GM12878 (cell line): Measurements from ENCODE around the gene PAX4. TPM values are rescaled to one million over a fixed set of nuclear protein-coding genes. Genes with fewer than 3 reads are reported as not detected.

Experiments
- ATAC-seq: fragments of 200-7000 bp; cut with Tn5 transposase; 3 replicates; pipeline ENCODE4 v1.9.1; 2020; ENCODE audit warnings: mild to moderate bottlenecking, moderate library complexity
- BruUV-seq: library from RNA; stranded (reverse); fragments of 400-500 nt; replicated peaks from 2 replicates; lab custom pipeline; 2021; lab: Mats Ljungman, UMichigan
- CTCF ChIA-PET: fragments of 300-600 bp; sonication (Branson Sonifier 250); formaldehyde crosslinking; extraction: SDS; loops from one replicate; lab custom pipeline; 2021; ENCODE audit warnings: inconsistent platforms; lab: Yijun Ruan, JAX
- POLR2A ChIA-PET: fragments of 350-600 bp; formaldehyde crosslinking; extraction: SDS; loops from one replicate; lab custom pipeline; 2021; ENCODE audit warnings: inconsistent platforms; lab: Charles Lee
- RAD21 ChIA-PET: fragments of 300-600 bp; sonication (Branson Sonifier 250); formaldehyde crosslinking; loops from one replicate; lab custom pipeline; 2023; ENCODE audit warnings: antibody characterized with exemption; ENCODE audit not compliant: unreplicated experiment; lab: Charles Lee
- SMC1A ChIA-PET: fragments of 300-600 bp; sonication (Branson Sonifier 250); formaldehyde crosslinking; loops from one replicate; lab custom pipeline; 2023; ENCODE audit not compliant: unreplicated experiment, uncharacterized antibody; lab: Charles Lee
- DNase-seq: peaks from one replicate; pipeline ENCODE4 v3.0.0-alpha.2; 2011; ENCODE audit warnings: low read depth, low spot score
- FAIRE-seq: peaks from 3 replicates; lab custom pipeline; 2011; peaks lifted over from hg19 to GRCh38; lab: Jason Lieb, UNC
- H2AFZ ChIP-seq: 2 replicates; pipeline ENCODE4 v1.6.0; 2011; ENCODE audit warnings: low read depth, low read length, control low read depth; ENCODE audit not compliant: control insufficient read depth
- H3K27ac ChIP-seq: 2 replicates; pipeline ENCODE4 v1.5.1; 2011; ENCODE audit warnings: control low read depth; ENCODE audit not compliant: control insufficient read depth, insufficient read depth
- H3K27me3 ChIP-seq, 2 experiments: replicated peaks in 1 of 2; 2 replicates each; pipeline versions ENCODE4 v1.6.0 to v1.6.1; 2011; ENCODE audit warnings: low read length in 1 of 2; ENCODE audit not compliant: control insufficient read depth in 2 of 2, insufficient read depth in 2 of 2
- H3K36me3 ChIP-seq, 2 experiments: 2 replicates each; pipeline ENCODE4 v1.5.1; 2011; ENCODE audit warnings: low read length in 1 of 2; ENCODE audit not compliant: control insufficient read depth in 2 of 2, insufficient read depth in 2 of 2
- H3K4me1 ChIP-seq: 2 replicates; pipeline ENCODE4 v1.6.1; 2011; ENCODE audit warnings: mild to moderate bottlenecking, low read length, moderate library complexity, mixed read lengths; ENCODE audit not compliant: control insufficient read depth, insufficient read depth
- H3K4me2 ChIP-seq: 2 replicates; pipeline ENCODE4 v1.6.0; 2011; ENCODE audit warnings: control low read depth; ENCODE audit not compliant: control insufficient read depth, insufficient read depth
- H3K4me3 ChIP-seq: fragments of 200-600 bp; sonication (generic); 2 replicates; pipeline ENCODE4 v1.5.1; 2016
- H3K79me2 ChIP-seq: 2 replicates; pipeline ENCODE4 v1.6.0; 2011; ENCODE audit warnings: low read length; ENCODE audit not compliant: control insufficient read depth, insufficient read depth
- H3K9ac ChIP-seq: 2 replicates; pipeline ENCODE4 v1.8.0; 2011; ENCODE audit warnings: low read length, control low read depth, mixed read lengths; ENCODE audit not compliant: control insufficient read depth, insufficient read depth
- H3K9me3 ChIP-seq: replicated peaks from 3 replicates; pipeline ENCODE4 v1.5.1; 2011; ENCODE audit warnings: mild to moderate bottlenecking, low read length; ENCODE audit not compliant: control insufficient read depth, insufficient read depth
- H4K20me1 ChIP-seq: 2 replicates; pipeline ENCODE4 v1.6.0; 2011; ENCODE audit not compliant: control insufficient read depth, insufficient read depth
- ESRRA ChIP-seq: IDR thresholded peaks from 2 replicates; pipeline ENCODE4 v1.6.1; 2012; ENCODE audit warnings: mild to moderate bottlenecking, low read length, improper control_type of control experiment
- NBN ChIP-seq: fragments of 450-650 bp; IDR thresholded peaks from 2 replicates; pipeline ENCODE4 v1.6.1; 2016
- NR2C2 ChIP-seq: IDR thresholded peaks from 2 replicates; pipeline ENCODE4 v1.6.1; 2011; ENCODE audit warnings: borderline replicate concordance, low read depth; ENCODE audit not compliant: control insufficient read depth, insufficient read length
- POU2F2 ChIP-seq: IDR thresholded peaks from 3 replicates; pipeline ENCODE4 v1.6.1; 2011; ENCODE audit warnings: low read depth, mild to moderate bottlenecking, low read length, borderline replicate concordance
- RELA ChIP-seq: fragments of 450-650 bp; IDR thresholded peaks from 2 replicates; pipeline ENCODE4 v1.8.0; 2014; ENCODE audit warnings: borderline replicate concordance; ENCODE audit not compliant: partially characterized antibody
- SP1 ChIP-seq: IDR thresholded peaks from one replicate; pipeline ENCODE4 v1.6.1; 2011; ENCODE audit warnings: low read depth, low read length
- SREBF1 ChIP-seq: IDR thresholded peaks from 2 replicates; pipeline ENCODE4 v1.6.1; 2012; ENCODE audit warnings: mild to moderate bottlenecking, low read length
- STAT1 ChIP-seq: fragments of 450-650 bp; conservative IDR thresholded peaks from 2 replicates; pipeline ENCODE4 v1.6.1; 2014; ENCODE audit warnings: antibody characterized with exemption, mild to moderate bottlenecking
- TCF7 ChIP-seq: IDR thresholded peaks from 2 replicates; pipeline ENCODE4 v1.6.1; 2014; ENCODE audit warnings: antibody characterized with exemption, borderline replicate concordance
- WGBS: methylation state at CpG from one replicate; pipeline ENCODE4 v1.1.6; 2016; ENCODE audit warnings: low lambda C conversion rate; ENCODE audit not compliant: insufficient replicate concordance, insufficient coverage; ENCODE audit errors: missing lambda C conversion rate; 5-methylcytosine and 5-hydroxymethylcytosine counted together
- in situ Hi-C: fragments of 300-500 bp; cut with MboI; formaldehyde crosslinking; loops from 9 replicates; pipeline ENCODE4 v1.14.3; 2018; ENCODE audit warnings: mixed read lengths
- intact Hi-C: fragments of 100-400 bp; cut with micrococcal nuclease; formaldehyde crosslinking; loops from one replicate; pipeline ENCODE4 v1.14.2; 2022; ENCODE audit not compliant: unreplicated experiment
- polyA plus RNA-seq, 11 experiments: library from polyadenylated mRNA; depleted of rRNA in 4 of 11; unstranded in 6 of 11; stranded (reverse) in 5 of 11; fragments of >200 nt; fragmentation: Nextera tagmentation in 4 of 11; fragmentation: Illumina TruSeq in 1 of 11; extraction: Ambion mirVana in 4 of 11; extraction: Trizol in 1 of 11; gene quantifications; 1 replicate in 1 of 11; 2 replicates in 10 of 11; pipeline versions ENCODE4 v1.2.1 to v1.2.3, GENCODE V29; 2011 to 2016; ENCODE audit warnings: inconsistent platforms in 2 of 11, missing spikeins in 2 of 11, low read depth in 1 of 11
- total RNA-seq, 4 experiments: library from RNA; depleted of rRNA in 3 of 4; stranded (reverse); fragments of >200 nt in 3 of 4; fragmentation: Illumina TruSeq in 1 of 4; extraction: Trizol in 1 of 4; gene quantifications; 2 replicates each; pipeline versions ENCODE4 v1.2.1 to v1.2.3, GENCODE V29; 2013 to 2021
- TF ChIP-seq, protein P1 (sequence below): fragments of 450-650 bp; IDR thresholded peaks from 2 replicates; pipeline ENCODE4 v1.6.1; 2017; ENCODE audit warnings: mild to moderate bottlenecking, low read depth, inconsistent platforms; ENCODE audit not compliant: poor library complexity, severe bottlenecking
- TF ChIP-seq, protein P2 (sequence below): IDR thresholded peaks from 2 replicates; pipeline ENCODE4 v1.6.1; 2011; ENCODE audit warnings: low read depth, mild to moderate bottlenecking, low read length, moderate library complexity, borderline replicate concordance; ENCODE audit errors: extremely low read depth

Gene PAX4
- total and polyA plus RNA-seq, 10 of the 15 experiments (the other 5 are each of a cell fraction or from before 2014, with no cell fraction given) = 0.27 TPM; not detected in 9

DNA sequence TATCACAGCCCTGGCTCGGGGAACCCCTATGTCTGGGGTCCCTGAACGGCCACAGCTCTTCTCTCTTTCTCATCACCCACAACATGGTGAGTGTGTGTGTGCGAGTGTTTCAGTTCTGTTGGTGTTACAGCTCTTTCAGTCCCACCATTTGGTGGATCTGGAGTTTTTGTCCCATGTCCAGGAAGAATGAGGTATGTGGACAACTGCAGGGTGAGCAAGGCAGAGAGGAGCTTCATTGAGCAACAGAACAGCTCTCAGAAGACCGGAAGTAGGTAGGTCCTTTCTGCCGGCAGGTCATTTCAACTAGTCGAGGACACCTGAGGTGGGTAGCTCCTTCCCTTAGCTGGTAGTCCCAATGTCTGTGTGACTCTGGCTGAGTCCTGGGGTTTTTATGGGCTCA is 9.5 kb downstream of the PAX4 start:
- ChIA-PET CTCF (interaction anchor here (1.5 kb wide), 1 partner anchor 28 kb away, joined by 3 read pairs; no protein-coding TSS in a partner anchor), POLR2A (no interaction called here), SMC1A (no interaction called here), RAD21 (no interaction called here)
- H3K9ac ChIP-seq = no peak overlapping the region
- TF ChIP-seq POU2F2 (no peak), STAT1 (no peak), RELA (no peak), SP1 (no peak), TCF7 (no peak), NR2C2 (no peak), SREBF1 (no peak), ESRRA (no peak), NBN (no peak)
- TF ChIP-seq, protein P1, sequence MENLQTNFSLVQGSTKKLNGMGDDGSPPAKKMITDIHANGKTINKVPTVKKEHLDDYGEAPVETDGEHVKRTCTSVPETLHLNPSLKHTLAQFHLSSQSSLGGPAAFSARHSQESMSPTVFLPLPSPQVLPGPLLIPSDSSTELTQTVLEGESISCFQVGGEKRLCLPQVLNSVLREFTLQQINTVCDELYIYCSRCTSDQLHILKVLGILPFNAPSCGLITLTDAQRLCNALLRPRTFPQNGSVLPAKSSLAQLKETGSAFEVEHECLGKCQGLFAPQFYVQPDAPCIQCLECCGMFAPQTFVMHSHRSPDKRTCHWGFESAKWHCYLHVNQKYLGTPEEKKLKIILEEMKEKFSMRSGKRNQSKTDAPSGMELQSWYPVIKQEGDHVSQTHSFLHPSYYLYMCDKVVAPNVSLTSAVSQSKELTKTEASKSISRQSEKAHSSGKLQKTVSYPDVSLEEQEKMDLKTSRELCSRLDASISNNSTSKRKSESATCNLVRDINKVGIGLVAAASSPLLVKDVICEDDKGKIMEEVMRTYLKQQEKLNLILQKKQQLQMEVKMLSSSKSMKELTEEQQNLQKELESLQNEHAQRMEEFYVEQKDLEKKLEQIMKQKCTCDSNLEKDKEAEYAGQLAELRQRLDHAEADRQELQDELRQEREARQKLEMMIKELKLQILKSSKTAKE = no peak
- TF ChIP-seq, protein P2, sequence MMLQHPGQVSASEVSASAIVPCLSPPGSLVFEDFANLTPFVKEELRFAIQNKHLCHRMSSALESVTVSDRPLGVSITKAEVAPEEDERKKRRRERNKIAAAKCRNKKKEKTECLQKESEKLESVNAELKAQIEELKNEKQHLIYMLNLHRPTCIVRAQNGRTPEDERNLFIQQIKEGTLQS = no peak
- no peak overlapping the region for H3K4me2 ChIP-seq
- no peaks in the 10 kb centered on the region for H3K4me1 ChIP-seq
- H3K79me2 ChIP-seq = no peaks in the 10 kb centered on the region
- intact Hi-C loops = no loop called here
- in situ Hi-C loops = no loop called here
- no peaks in the 10 kb centered on the region for H3K36me3 ChIP-seq
- H2AFZ ChIP-seq = no peak overlapping the region
- no TSS peak for BruUV-seq
- H3K27me3 ChIP-seq = no peaks in the 10 kb centered on the region
- DNase-seq = no peak
- ATAC-seq = no peak
- H3K4me3 ChIP-seq = no peak overlapping the region
- H4K20me1 ChIP-seq = no peaks in the 10 kb centered on the region
- H3K27ac ChIP-seq = no peak overlapping the region
- no peaks in the 10 kb centered on the region; the same call in 2 of the 3 replicates for H3K9me3 ChIP-seq
- FAIRE-seq = no peak
- WGBS = 56% methylated on average over 6 of the region's 6 CpGs
